GM12892 (cell line): ENCODE data around the gene HCFC2.

Experiments used
- POLR2A ChIP-seq: IDR thresholded peaks from 2 replicates; pipeline ENCODE4 v1.6.1; 2011; ENCODE audit warnings: low read depth, low read length, control low read depth
- POLR2AphosphoS5 ChIP-seq: IDR thresholded peaks from 2 replicates; pipeline ENCODE4 v1.6.1; 2011; ENCODE audit warnings: low read depth, low read length, control low read depth
- TAF1 ChIP-seq: IDR thresholded peaks from 2 replicates; pipeline ENCODE4 v1.6.1; 2011; ENCODE audit warnings: low read depth, mild to moderate bottlenecking, control low read depth, low read length, borderline replicate concordance

- TF ChIP-seq POLR2A (no peak), POLR2AphosphoS5 (no peak), TAF1 (no peak)
Observed at GRCh38 chr12:104049278-104049902, 14.9 kb upstream of the HCFC2 start.
